Stimulated activated CD8-positive, alpha-beta memory T cell treated with anti-CD3 and anti-CD28 coated beads, Interleukin-4, amount 100 ng/mL, for 48 hours (primary cell): Measurements from ENCODE around the gene CAMK1G.

ENCODE experiments used
- DNase-seq: peaks from one replicate; pipeline ENCODE4 v3.0.0-alpha.2; 2020

CAMK1G gene

DNA sequence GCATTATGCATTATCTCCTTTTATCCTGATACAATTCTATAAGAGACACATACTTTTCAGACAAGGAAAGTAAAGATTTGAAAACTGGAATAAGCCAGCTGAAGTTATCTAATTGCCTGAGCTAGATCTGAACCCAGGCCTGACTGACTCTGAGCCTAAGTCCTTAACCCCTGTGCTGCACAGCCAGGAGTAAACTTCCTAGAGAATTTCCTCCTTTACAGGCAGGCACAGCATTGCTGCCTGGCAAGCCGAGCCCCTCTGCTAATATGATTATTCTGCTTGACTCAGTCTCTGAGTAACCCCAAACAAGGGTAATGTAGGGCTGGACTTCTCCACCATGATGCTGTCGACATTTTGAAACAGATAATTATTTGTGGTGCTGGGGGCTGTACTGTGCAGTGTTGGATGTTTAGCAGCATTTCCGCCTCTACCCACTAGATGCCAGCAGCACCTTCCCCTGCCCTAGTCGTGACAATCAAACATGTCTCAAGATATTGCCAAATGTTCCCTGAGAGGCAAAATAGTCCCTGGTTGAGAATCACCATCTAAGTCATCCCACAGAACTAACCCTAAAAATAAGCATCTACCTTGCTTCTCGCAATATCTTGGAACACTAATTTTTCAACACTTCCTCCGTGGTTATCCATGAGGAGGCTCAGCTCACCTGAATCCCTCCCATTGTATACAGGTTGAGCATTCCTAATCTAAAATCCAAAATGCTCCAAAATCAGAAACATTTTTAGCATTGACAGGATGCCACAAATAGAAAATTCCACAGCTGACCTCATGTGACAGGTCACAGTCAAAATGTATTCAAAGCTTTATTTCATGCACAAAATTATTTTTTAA is 18.5 kb downstream of the CAMK1G start:
- peak; percentile 49 for DNase-seq

DNA sequence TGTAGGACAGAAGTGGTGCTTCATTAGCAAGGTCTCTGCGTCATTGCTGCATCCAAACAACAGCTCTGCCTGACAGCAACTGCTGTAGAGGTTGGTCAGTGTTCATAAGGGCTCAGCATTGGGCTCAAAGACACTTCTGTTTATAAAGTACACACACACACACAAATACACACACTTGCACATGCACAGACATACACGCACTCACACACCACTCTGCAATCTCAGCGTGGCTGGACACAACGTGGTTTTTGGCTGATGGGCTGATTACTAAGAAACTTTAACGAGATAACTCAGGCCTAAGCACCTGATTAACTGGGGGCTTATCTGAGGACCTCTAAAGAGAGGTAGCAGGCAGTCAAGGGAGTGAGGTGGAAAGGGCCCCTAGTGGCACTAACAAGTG is 20.4 kb downstream of the CAMK1G start:
- no peak for DNase-seq

DNA sequence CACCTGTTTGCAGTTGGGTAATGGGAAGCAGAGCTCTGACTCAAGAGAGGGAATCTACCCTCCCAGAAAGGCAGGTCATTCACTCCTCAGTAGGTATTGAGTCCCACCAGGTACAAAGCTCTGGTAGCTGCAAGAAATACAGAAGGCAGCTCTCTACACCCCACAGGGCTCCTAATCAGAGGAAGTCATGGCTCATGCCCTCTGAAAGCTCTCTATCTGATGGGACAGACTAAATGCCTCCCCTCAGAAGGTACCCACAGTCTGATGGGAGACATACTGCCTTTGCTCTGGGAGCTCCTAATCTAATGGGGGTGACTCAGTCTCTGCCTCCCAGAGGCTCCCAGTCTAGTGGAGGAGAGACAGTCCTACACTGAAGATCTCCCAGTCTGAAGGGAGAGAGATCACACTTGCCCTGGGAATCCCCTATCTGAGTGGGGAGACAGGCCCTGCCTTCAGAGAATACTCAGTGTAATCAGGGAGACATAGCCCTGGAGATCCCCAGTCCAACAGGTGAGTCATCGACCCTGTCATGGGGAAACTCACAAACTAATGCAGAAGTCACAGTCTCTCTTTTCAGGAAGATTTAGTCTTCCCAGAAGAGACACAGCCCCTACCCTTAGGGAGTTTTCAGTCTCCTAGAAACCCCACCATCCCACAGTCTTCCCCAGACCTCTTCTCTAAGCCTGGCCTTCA is 23.7 kb downstream of the CAMK1G start:
- DNase-seq = peak; percentile 34

DNA sequence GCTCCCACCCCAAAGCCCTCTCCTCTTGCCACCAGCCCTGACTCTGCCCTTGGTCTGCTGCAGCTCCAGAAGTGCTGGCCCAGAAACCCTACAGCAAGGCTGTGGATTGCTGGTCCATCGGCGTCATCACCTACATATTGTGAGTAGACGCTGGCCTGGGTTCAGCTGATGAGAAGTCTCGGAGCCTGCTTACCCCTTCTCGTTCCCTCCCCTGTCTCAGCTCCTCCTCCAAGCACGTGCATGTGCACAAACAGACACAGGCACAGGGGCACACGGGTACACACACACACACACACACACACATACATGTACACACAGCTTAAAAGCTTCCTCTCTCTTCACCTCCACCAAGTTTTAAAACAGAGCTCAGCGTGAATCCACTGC is 24.3 kb downstream of the CAMK1G start:
- DNase-seq = no peak

DNA sequence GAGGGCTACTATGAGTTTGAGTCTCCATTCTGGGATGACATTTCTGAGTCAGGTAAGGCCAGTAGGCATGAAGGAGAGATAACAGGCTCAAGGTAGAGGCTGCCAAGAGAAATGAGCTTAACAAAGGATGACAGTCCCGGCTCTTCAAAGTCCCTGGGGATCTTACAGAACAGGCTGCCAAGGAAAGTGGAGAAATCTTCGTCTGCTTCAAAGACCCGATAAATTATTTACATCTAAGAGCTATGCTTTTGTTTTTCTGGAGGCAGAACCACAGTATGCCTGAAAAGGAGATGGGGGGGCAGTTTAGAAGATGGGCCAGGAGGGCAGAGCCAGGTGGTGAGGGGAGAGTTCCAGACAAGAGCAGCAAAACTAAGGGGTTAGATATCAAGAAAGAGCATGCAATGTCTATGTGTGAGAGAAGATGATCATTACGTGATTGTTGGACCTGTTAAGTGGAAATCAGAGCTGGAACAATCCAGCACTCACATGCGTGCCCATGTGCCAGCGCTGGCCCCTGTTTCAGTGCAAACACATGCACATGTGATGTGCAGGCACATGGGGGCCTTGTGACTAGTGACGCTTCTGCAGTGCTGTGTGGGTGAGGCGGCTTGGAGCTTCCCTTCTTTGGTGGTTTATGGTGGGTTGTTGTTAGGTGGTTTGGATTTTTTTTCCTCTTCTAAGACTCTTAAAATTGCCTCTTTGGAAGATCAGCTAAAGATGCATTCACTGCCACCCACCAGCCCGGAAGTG is 25.7 kb downstream of the CAMK1G start:
- no peak for DNase-seq

DNA sequence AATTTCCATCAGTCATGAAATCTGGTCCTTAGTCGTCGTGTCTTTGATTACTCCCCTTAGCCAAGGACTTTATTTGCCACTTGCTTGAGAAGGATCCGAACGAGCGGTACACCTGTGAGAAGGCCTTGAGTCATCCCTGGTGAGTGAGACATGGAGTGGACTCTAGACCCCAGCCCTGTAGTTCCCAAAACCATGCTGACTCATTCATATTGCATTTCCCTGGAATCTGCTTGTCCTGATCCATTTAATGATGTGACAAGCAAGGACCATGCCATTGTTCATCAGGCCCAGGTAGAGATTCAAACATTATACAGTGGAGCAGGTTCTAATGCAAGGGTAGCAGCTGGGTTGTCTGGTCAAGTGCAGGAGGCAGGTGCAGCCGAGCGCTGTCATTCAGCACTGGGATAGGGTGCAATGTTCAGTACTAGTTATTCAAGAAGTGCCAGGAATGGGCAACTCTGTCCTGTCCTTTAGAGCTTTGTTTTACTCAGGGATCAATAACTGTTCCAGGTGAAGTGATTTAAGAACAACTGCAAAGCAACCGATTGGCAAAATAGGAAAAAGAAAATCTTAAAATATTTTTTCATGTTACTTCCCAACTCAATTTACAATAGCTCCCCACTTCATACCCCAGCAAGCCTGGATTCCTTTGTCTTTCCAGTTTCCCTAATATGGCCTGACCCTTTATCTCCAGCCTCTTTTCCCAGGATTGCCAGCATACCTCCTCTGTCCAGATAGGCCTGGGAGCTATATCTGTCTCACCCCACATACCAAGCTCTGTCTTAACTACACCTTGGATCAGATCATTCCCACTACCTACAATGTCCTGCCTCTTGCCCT is 26.5 kb downstream of the CAMK1G start:
- DNase-seq = no peak

DNA sequence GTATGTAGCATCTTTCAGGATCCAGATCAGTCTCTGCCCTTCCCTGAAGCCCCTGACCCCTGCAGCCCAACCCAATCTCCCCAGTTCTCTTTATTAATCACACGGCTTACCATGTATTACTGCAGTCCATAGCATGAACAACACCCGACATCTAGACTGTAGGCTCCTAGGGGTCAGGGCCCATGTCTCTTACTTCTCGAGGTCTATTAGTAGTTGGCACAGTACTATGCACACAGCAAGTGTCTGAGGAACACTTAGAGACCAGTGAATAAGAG is 27.1 kb downstream of the CAMK1G start:
- DNase-seq = no peak

DNA sequence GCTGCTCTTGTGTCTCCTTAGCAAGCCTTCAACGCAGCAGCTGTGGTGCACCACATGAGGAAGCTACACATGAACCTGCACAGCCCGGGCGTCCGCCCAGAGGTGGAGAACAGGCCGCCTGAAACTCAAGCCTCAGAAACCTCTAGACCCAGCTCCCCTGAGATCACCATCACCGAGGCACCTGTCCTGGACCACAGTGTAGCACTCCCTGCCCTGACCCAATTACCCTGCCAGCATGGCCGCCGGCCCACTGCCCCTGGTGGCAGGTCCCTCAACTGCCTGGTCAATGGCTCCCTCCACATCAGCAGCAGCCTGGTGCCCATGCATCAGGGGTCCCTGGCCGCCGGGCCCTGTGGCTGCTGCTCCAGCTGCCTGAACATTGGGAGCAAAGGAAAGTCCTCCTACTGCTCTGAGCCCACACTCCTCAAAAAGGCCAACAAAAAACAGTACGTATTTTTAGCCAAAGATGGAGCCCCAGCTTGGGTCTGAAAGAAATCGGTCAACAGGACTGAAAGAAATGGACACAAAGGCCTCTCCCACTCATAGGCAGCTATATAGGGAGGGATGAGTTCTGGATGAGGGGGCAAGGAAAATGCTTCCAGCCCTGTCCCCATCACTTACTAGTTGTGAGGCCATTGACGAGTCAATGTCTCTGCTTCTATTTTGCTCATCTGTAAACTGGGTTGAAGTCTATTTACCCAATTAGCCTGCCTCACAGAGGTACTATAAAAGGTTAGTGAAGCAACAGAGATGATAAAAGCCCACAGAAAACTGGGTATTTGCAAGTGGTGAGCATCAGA is 28.5 kb downstream of the CAMK1G start:
- no peak for DNase-seq

DNA sequence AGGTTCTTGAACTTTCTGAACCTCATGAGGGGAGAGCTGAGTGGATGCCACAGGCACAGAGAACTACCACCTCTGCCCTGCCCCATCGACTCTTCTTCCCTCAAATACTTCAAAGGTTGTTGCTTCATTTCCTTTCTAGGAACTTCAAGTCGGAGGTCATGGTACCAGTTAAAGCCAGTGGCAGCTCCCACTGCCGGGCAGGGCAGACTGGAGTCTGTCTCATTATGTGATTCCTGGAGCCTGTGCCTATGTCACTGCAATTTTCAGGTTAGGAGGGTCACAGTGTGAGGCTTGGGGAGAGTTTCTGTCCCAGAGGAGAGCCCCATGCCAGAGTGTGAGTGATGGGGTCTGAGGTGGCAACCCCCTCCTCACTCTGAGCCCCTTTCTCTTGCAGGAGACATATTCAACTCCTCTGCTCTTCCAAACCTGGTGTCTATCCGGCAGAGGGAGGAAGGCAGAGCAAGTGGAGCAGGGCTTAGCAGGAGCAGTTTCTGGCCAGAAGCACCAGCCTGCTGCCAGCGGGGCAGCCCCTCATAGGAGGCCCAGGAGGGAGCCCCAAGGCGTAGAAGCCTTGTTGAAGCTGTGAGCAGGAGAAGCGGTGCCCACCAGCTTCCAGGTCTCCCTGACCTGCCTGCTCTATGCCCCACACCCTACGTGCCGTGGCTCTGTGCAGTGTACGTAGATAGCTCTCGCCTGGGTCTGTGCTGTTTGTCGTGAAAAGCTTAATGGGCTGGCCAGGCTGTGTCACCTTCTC is 29.3 kb downstream of the CAMK1G start:
- no peak for DNase-seq

DNA sequence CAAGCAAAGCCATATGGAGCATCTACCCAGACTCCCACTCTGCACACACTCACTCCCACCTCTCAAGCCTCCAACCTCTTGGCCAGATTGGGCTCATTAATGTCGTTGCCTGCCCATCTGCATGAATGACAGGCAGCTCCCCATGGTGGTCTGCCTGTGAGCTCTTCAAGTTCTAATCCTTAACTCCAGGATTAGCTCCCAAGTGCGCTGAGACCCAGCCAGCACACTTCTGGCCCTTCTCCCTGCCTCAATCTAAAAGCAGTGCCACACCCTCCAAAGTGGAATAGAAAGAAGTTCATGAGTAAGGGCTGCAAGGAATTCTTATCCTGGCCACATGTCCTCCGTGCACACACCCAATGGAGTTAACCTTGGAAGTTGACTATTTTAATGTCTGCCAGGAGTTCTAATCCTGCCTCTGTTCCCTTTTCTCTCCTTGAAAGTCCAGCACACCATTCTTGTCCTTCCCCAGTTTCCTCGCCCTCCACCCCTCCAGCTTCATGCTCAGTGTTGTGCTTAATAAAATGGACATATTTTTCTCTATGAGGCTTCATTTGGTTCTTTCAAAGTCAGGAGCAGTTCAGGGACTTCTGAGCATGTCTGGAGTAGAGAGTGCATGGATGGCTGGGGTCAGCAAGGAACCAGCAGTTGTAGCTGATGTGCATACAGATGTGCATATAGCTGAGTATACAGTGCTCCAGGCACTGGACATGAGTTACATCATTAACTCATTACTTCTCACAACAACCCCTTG is 30.1 kb downstream of the CAMK1G start:
- no peak for DNase-seq

DNA sequence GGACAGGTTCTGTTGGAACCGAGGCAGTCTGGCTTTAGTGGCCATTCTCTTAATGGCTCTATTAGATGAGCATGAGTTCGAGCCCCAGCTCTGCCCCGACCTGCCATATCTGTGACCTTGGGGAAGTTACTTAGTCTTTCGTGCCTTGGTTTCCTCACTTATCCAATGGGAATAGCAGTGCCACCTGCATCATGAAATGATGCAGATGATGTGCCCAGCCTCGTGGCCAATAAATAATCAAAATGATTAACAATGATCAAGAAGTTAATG is 30.6 kb downstream of the CAMK1G start:
- DNase-seq = no peak

DNA sequence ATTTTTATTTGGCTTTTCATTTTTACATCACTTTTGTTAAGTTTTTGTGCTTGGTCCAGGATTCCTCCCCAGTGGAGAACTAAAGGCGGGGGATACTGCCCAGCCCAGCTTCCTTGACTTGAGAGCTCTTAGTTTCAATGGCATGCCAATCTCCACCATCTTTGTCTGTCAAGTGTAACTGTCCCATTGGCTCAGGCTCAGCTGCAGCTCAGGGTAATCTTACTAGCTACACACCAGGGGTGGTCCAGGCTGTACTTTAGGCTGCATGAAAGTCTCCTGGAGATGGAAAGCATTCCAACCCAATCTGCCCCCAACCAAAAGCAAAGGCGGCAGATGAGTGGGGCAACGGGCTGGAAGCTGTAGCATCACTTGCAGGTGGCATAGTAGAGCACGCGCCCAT is 31.4 kb downstream of the CAMK1G start:
- no peak for DNase-seq

DNA sequence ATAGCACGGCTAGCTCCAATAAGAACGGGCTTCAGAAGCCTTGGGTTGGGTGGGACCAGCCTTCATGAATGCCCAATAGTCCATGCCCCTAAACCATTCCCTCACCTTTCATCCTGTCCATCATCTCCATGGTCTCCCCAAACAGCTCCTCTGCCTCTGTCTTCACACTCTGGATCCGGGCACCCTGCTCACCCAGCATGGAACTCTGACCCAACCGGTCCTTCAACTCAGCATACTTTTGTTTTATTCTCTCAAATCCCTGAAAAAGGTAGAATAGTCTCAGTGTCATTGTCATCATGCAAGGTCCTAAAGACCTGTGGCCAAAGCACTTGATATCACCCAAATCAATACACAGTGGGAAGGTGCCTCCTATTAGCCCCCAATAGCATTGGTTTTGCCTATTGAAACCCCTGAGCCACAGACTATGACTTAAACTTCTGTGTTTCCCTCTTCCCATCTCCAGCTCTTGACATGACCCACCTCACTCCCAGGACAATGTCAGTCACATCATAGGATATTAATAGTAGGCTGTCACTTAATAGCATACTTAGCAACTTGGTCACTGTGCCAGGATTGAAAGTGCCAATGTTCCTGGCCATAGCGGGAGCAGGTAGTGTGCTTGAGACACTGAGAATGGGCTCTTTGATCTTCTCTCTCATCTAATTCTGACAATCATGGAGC is 33.0 kb downstream of the CAMK1G start:
- no peak for DNase-seq

DNA sequence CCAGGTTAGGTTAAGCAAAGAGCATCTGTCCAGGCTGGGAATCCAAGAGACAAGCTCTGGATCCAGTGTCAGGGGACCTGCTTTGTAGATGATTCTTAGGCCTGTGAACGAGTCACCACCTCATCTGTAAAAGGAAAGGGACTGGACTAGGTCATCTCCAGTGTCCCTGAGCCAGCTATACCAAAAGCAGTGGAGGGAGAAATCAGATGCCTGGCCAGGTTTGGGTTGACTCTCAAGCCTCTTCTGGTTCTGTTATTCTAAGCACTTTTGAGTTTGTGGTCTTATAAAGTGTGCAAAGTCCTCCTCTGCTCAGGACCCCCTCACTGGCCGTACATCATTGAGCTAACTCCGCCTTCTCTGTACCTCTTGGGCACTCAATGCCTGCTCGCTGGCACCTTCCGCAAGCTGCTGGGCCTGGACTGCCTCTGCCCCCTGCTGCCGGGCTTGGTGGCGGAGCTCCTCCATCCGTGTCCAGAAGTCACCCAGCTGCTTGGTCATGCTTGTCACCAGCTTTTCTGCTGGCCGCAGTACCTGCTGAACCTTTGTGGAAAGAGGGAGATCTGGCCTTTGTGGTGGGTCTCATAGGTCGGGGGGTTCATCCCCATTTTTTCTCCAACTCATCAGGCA is 33.6 kb downstream of the CAMK1G start:
- DNase-seq = no peak

DNA sequence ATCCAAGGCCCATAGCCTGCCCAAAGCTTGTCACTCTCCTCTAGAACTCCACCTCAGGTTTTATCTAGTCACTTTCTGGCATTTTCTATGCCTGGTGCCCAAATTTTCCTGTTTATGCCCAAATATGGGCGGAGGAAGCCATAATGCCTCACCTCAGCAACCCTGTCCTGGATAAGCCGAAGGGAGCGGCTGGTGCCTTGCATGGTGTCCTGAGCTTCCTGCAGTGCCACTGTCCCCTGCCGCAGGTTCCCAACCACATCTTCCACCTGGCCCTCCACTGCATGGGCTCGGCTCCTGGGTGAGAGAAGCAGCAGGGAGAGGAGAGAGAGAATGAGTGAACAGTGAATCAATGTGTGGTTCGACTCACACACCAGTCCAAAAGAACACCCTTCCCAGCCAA is 34.2 kb downstream of the CAMK1G start:
- DNase-seq = no peak

DNA sequence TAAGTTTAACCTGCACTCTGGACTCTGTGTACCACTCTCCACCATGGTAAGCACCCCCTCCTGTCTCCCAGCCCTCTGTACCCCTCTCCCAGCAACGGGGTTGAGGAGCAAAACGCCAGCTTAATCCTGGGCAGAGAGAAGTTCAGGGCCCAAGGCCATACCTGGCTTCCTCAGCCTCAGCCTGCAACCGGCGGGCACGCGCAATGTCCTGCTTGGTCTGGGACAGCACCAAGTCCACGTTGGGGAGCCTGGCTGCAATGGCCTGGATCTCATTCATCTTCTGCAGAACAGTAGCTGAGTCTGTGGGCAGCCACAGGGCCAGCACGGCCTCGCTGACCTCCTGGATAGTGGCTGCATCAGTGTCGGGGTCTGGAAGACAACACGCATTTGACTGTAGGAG is 34.8 kb downstream of the CAMK1G start:
- DNase-seq = no peak

DNA sequence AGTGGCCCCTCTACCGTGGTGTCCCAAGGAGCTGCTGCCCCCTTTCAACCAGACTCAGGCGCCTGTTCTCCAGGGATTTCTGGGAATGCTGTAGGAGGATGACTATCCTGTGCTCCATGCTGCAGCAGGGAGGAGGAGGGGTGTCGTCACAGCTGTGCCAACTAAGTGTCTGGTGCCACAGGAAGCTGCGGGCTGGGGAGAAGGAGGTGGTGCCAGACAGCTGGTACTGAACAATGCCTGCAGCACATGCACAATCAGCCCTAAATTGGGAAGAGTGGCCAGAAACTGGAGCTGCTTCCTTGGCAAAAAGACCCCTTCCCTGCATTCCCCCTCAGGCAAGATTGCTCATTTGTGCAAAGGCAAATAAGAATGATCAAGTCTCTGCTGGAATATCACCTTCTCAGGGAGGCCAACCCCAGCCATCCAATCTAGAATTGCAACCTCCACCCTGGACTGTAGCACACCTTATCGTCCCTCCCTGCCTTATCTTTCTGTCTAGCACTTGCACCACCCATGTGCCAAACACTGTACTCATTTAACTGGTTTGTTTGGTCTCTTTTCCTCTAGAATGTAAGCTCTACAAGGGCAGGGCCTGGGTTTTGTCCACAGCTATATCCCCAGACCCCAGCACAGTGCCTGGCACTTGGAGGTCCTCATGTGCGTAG is 35.4 kb downstream of the CAMK1G start:
- DNase-seq = no peak

DNA sequence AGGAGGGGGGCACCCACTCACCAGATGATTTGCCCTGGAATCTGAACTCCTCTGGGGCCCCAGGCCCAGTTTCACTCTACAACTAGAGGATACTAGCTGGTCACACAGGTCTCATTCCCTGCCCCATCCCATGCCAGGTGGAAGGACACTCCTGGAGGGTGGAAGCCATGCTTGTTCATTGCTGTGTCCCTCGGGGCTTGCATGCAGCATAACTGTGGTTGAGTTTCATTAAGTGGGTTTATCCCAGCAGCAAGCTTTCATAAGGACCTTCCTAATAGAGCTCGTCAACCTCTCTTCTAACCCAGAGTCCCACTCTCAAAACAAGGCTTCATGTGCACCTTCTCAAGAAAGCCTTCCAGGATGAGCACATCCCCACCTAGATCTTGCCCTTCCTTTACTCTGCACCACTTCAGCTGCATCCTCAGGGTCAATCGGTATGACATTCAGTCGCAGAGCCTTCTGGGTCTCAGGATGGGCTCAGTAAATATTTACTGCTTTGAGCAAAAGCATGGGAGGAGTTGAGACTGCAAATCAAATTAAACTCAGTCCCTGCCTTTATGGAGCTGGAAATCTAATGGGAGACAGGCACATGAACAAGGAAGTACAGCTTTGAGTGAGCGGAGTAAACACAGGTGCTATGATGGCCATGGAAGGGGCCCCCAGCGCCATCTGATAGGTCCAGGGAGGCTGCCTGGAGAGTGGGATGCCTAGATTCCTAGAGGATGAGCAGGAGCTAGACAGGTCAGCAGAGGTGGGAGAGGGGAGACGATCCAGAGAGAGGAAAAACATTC is 36.4 kb downstream of the CAMK1G start:
- no peak for DNase-seq

DNA sequence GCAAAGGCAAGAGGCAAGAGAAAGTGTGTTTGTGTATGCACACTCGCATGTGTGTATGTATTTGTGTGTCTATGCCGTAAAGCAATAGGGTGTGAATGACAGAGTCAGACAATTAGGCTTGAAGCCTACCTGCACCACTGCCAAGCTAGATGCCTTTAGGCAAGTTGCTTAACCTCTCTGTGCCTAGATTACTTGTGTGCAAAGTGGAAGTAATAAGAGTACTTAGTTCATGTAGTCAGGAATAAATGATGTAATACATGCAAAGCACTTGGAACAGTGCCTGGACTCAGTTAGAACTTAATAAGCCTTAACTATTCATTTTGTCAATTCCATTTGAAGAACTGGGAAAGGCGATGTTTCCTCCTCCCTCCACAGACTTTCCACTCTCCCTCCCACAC is 37.0 kb downstream of the CAMK1G start:
- DNase-seq = no peak
